ENCODE data around the gene SLC2A1. TPM values are rescaled to one million over a fixed set of nuclear protein-coding genes. Genes with fewer than 3 reads are reported as not detected.

Gene SLC2A1
- total and polyA plus RNA-seq, 12 donors, result 4.6 to 123 (median 24.3) TPM

GRCh38 chr1:42937141-42937696, 21.4 kb downstream of the SLC2A1 start:
- peak overlapping the region in 1 of 5 donors; percentile 71 for H3K27ac ChIP-seq
- H3K4me1 ChIP-seq (replicated peaks in 1 of 2), result peaks cover 0 to 24% of the 10 kb centered on the region in 2 donors
- no peaks in the 10 kb centered on the region for H3K9me3 ChIP-seq (replicated peaks in 1 of 3)
- no peaks in the 10 kb centered on the region for H3K27me3 ChIP-seq
- 79 to 89% (median 86%) methylated on average over 6 of the region's 6 CpGs for WGBS, 4 donors
- H3K4me3 ChIP-seq, result no peak overlapping the region
- DNase-seq, result peak in 2 of 7 donors; percentile 13 to 41
- TF ChIP-seq CTCF (IDR thresholded peaks at IDR 0.05), result no peak
- TF ChIP-seq POLR2A (IDR thresholded peaks at IDR 0.05), result no peak
- H3K36me3 ChIP-seq (replicated peaks in 1 of 2), result no peaks in the 10 kb centered on the region
- intact Hi-C loops (cut with DNase I), result no loop called here

DNA sequence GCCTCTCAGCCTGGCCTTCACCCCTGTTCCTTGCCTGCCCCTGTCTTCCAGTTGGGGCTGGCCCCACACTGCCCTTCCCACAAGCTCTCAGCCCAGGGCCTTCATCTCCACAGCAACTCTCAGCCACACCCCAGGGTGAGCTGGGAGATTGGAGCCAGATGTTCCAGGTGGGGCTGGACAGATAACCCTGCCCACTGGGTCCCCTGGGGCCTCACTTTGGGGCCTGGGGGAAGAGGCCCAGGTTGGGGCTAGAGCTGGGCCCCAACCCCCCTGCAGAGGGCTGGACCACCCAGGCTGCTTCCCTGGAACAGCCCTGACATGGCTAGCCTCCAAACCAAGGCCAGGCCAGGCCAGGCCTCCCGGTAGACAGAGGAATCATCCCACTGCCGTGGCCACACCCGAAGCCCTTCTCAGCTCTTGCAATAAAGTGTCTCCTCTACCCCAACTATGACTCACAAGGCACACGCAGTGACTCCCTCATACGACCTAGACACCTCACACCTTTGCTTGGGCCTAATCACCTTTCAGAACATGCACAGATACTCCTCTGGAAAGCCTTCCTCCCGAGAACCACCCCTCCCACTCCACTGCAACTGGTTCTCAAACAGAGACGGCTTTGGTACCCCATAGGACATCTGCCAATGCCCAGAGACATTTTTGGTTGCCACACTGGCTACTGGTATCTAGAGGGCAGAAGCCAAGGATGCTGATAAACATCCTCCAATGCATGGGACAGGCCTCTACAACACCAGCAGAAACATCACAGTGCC, 22.2 kb downstream of the SLC2A1 start:
- no peaks in the 10 kb centered on the region for H3K9me3 ChIP-seq (replicated peaks in 1 of 3)
- no peak for TF ChIP-seq CTCF (IDR thresholded peaks at IDR 0.05)
- TF ChIP-seq POLR2A (IDR thresholded peaks at IDR 0.05), result no peak
- H3K27ac ChIP-seq, result peak overlapping the region in 1 of 5 donors; percentile 71
- intact Hi-C loops (cut with DNase I), result no loop called here
- H3K36me3 ChIP-seq (replicated peaks in 1 of 2), result no peaks in the 10 kb centered on the region
- WGBS, 4 donors, result 43 to 79% (median 63%) methylated on average over 4 to 7 of the region's 7 CpGs
- H3K4me1 ChIP-seq (replicated peaks in 1 of 2), result peaks cover 0 to 18% of the 10 kb centered on the region in 2 donors
- H3K27me3 ChIP-seq, result no peaks in the 10 kb centered on the region
- DNase-seq, result peak in 3 of 7 donors; percentile 21 to 41 (median 39)
- H3K4me3 ChIP-seq, result no peak overlapping the region

DNA sequence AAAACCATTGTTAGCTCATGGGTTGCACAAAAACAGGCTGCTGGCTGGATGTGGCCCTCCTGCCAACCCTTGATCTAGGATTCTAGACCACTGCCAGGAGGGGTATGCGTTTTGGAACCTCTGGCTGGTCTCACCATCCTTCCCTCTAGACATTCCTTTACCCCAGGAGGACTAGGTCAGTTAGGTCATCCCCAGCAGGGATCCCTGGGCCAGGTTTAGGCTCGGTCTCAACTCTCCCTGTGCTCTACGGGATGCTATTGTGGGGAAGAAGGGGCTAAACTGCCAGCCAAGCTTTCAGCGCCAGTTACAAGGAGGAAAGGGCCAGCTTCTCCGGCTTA, 22.7 kb downstream of the SLC2A1 start:
- peaks cover 0 to 14% of the 10 kb centered on the region in 2 donors for H3K4me1 ChIP-seq (replicated peaks in 1 of 2)
- H3K4me3 ChIP-seq, result no peak overlapping the region
- no peak for DNase-seq

More for the DNA sequence above, 22.7 kb downstream of the SLC2A1 start:
- Histone ChIP-seq H3K9me3 (replicated peaks in 1 of 3) (no peaks in the 10 kb centered on the region), H3K27me3 (no peaks in the 10 kb centered on the region), H3K36me3 (replicated peaks in 1 of 2) (no peaks in the 10 kb centered on the region), H3K27ac (peak overlapping the region in 2 of 5 donors; percentile 22 to 71)
- TF ChIP-seq CTCF (IDR thresholded peaks at IDR 0.05), result no peak
- no peak for TF ChIP-seq POLR2A (IDR thresholded peaks at IDR 0.05)
- intact Hi-C loops (cut with DNase I), result no loop called here
- WGBS, 4 donors, result 80 to 93% (median 87%) methylated on average over 4 to 5 of the region's 5 CpGs
